Measurements from ENCODE around the gene HYCC1.
"Not testable (repeated sequence)": the region's sequence is repeated elsewhere in the genome, so short reads cannot be mapped to it uniquely, and the experiment has no call there.

Gene HYCC1

DNA sequence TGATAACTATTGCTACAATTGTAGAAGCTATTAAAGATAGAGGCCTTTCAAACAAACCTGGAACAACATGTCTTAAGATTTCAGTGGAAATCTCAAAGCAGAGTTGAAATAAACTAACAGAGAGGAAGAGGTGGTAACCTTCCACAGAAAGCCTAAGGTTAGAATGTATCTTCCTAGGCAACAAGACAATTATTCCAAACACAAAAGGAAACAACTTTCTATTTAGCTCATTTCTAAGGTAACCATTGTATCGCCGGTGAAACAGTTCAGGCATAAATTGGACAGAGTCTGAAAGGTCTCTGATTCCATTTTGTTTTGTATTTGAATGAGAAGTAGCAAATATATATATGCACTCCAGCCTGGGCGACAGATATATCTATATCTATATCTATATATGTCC lies 30.7 kb upstream of the HYCC1 start:
- H3K27me3 ChIP-seq, result no peaks in the 10 kb centered on the region
- no peaks in the 10 kb centered on the region for H3K4me1 ChIP-seq (ENCODE audit: control insufficient read depth in 1 of 2, insufficient read depth in 1 of 2, low read depth in 1 of 2, low read length in 1 of 2)
- H3K4me3 ChIP-seq (ENCODE audit: low read depth in 1 of 2, low read length in 1 of 2), result no peak overlapping the region
- H3K36me3 ChIP-seq, result no peaks in the 10 kb centered on the region
- TF ChIP-seq CTCF (IDR thresholded peaks at IDR 0.05), result no peak
- no peaks in the 10 kb centered on the region for H3K9me3 ChIP-seq
- H3K27ac ChIP-seq, result no peak overlapping the region

DNA sequence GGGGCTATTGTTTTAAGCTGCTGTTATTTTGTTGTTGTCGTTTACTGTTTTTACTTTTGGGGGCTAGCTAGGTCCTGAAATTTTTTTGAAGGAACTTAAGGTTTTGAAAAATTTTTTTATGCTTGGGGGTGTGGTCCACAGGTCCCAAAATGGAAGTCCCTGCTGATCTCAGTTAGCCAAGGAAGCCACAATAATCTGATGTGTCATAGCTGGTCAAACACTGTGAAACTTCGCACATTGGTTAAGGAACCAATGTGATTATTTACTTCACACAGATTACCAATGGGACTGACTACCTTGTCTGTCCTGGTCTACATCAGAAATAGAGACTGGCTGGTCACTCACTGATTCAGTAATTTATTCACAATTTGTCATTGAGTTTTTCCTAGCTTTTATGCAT lies 29.5 kb upstream of the HYCC1 start:
- no peak overlapping the region for H3K4me3 ChIP-seq (ENCODE audit: low read depth in 1 of 2, low read length in 1 of 2)
- H3K36me3 ChIP-seq, result no peaks in the 10 kb centered on the region
- no peaks in the 10 kb centered on the region for H3K4me1 ChIP-seq (ENCODE audit: control insufficient read depth in 1 of 2, insufficient read depth in 1 of 2, low read depth in 1 of 2, low read length in 1 of 2)
- no peak for TF ChIP-seq CTCF (IDR thresholded peaks at IDR 0.05)
- no peaks in the 10 kb centered on the region for H3K27me3 ChIP-seq
- no peaks in the 10 kb centered on the region for H3K9me3 ChIP-seq
- no peak overlapping the region for H3K27ac ChIP-seq

- not testable (repeated sequence) for H3K36me3 ChIP-seq; H3K27ac ChIP-seq; H3K4me3 ChIP-seq (ENCODE audit: low read depth in 1 of 2, low read length in 1 of 2); H3K9me3 ChIP-seq; H3K27me3 ChIP-seq; H3K4me1 ChIP-seq (ENCODE audit: control insufficient read depth in 1 of 2, insufficient read depth in 1 of 2, low read depth in 1 of 2, low read length in 1 of 2)
These were observed 25.7 kb upstream of the HYCC1 start for GRCh38 chr7:23039674-23040073.

GRCh38 chr7:23035542-23036371 lies 21.8 kb upstream of the HYCC1 start:
- H3K27me3 ChIP-seq; H3K36me3 ChIP-seq; H3K4me1 ChIP-seq (ENCODE audit: control insufficient read depth in 1 of 2, insufficient read depth in 1 of 2, low read depth in 1 of 2, low read length in 1 of 2); H3K27ac ChIP-seq; H3K4me3 ChIP-seq (ENCODE audit: low read depth in 1 of 2, low read length in 1 of 2); H3K9me3 ChIP-seq: not testable (repeated sequence)

DNA sequence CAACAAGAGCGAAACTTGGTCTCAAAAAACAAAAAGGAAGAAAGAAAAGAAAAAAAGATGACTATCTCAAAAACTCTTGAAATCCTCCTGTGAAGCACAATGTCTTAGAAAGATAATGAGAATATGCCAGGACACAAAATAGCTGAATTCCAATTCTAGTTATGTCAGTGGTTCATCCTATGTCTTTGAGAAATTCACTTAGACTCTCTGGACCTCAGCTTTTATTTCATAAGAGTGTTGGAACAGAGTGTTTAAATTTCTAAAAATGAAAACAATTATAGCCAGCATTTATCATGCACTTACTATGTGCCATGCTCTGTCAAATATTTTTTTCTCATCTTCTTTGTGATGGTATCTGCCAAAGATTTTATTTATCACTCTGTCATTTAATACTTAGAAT lies 13.3 kb upstream of the HYCC1 start:
- Histone ChIP-seq H3K4me1 (ENCODE audit: control insufficient read depth in 1 of 2, insufficient read depth in 1 of 2, low read depth in 1 of 2, low read length in 1 of 2) (no peaks in the 10 kb centered on the region), H3K36me3 (no peaks in the 10 kb centered on the region), H3K4me3 (ENCODE audit: low read depth in 1 of 2, low read length in 1 of 2) (no peak overlapping the region), H3K27ac (no peak overlapping the region), H3K9me3 (no peaks in the 10 kb centered on the region), H3K27me3 (peaks cover 40% of the 10 kb centered on the region)
- TF ChIP-seq CTCF (IDR thresholded peaks at IDR 0.05), result no peak

GRCh38 chr7:23026164-23026563 lies 12.2 kb upstream of the HYCC1 start:
- no peaks in the 10 kb centered on the region for H3K4me1 ChIP-seq (ENCODE audit: control insufficient read depth in 1 of 2, insufficient read depth in 1 of 2, low read depth in 1 of 2, low read length in 1 of 2)
- H3K4me3 ChIP-seq (ENCODE audit: low read depth in 1 of 2, low read length in 1 of 2), result no peak overlapping the region
- no peaks in the 10 kb centered on the region for H3K36me3 ChIP-seq
- H3K27ac ChIP-seq, result no peak overlapping the region
- no peaks in the 10 kb centered on the region for H3K9me3 ChIP-seq
- H3K27me3 ChIP-seq, result peaks cover 40% of the 10 kb centered on the region
- no peak for TF ChIP-seq CTCF (IDR thresholded peaks at IDR 0.05)

Measured in neutrophil (primary cell).